HG02678 (cell line): ENCODE results near the gene RFFL.
"Not testable (repeated sequence)": the region's sequence is repeated elsewhere in the genome, so short reads cannot be mapped to it uniquely, and the experiment has no call there.

ENCODE experiments used
- ATAC-seq: cut with Tn5 transposase; IDR thresholded peaks from one replicate; pipeline ENCODE4 v1.9.1; 2021; ENCODE audit warnings: mild to moderate bottlenecking, moderate library complexity; ENCODE audit not compliant: unreplicated experiment

Gene RFFL

GRCh38 chr17:35048685-35049379 lies 14.7 kb downstream of the RFFL start:
- ATAC-seq, result no peak

GRCh38 chr17:35046740-35047283 lies 16.7 kb downstream of the RFFL start:
- ATAC-seq, result peak; percentile 41

GRCh38 chr17:35046245-35046644 lies 17.3 kb downstream of the RFFL start:
- ATAC-seq, result no peak

GRCh38 chr17:35045458-35045979 lies 18.0 kb downstream of the RFFL start:
- not testable (repeated sequence) for ATAC-seq

GRCh38 chr17:35044181-35044580 lies 19.3 kb downstream of the RFFL start:
- no peak for ATAC-seq

GRCh38 chr17:35041390-35041789 lies 22.1 kb downstream of the RFFL start:
- ATAC-seq, result peak; percentile 87

GRCh38 chr17:35038453-35038852 lies 25.1 kb downstream of the RFFL start:
- ATAC-seq, result no peak

- no peak for ATAC-seq
Observed at GRCh38 chr17:35030780-35031179, 32.7 kb downstream of the RFFL start.

- ATAC-seq, result no peak
Observed at GRCh38 chr17:35028531-35029262, 34.8 kb downstream of the RFFL start.

- not testable (repeated sequence) for ATAC-seq
Observed at GRCh38 chr17:35028097-35028496, 35.4 kb downstream of the RFFL start.

- no peak for ATAC-seq
Observed at GRCh38 chr17:35025541-35025940, 38.0 kb downstream of the RFFL start.

- no peak for ATAC-seq
Observed at GRCh38 chr17:35023538-35023937, 40.0 kb downstream of the RFFL start.

GRCh38 chr17:35022536-35023063 lies 40.9 kb downstream of the RFFL start:
- peak; percentile 69 for ATAC-seq

GRCh38 chr17:35021520-35022380 lies 41.8 kb downstream of the RFFL start:
- ATAC-seq, result no peak

GRCh38 chr17:35019386-35020179 lies 43.9 kb downstream of the RFFL start:
- ATAC-seq, result no peak

GRCh38 chr17:35018814-35019213 lies 44.7 kb downstream of the RFFL start:
- no peak for ATAC-seq

GRCh38 chr17:35017021-35017420 lies 46.5 kb downstream of the RFFL start:
- no peak for ATAC-seq

- no peak for ATAC-seq
Observed at GRCh38 chr17:35016369-35016768, 47.1 kb downstream of the RFFL start.

GRCh38 chr17:35011671-35012216 lies 51.8 kb downstream of the RFFL start:
- ATAC-seq, result no peak

GRCh38 chr17:35010093-35010492 lies 53.4 kb downstream of the RFFL start:
- ATAC-seq, result no peak
